DOHH2 (cell line): Measurements from ENCODE around the gene MST1R.

Experiments
- H3F3A ChIP-seq: fragments of 200-600 bp; sonication (generic), shearing (Covaris generic); 2 replicates; pipeline ENCODE4 v1.6.0; 2016; ENCODE audit warnings: antibody characterized with exemption, mild to moderate bottlenecking; ENCODE audit not compliant: control insufficient read depth, insufficient read depth
- H3K27ac ChIP-seq: fragments of 200-600 bp; sonication (generic); 2 replicates; pipeline ENCODE4 v1.5.1; 2014; ENCODE audit warnings: low read depth, mild to moderate bottlenecking, low read length, moderate library complexity
- H3K27me3 ChIP-seq: fragments of 200-600 bp; sonication (generic); 2 replicates; pipeline ENCODE4 v1.6.1; 2014; ENCODE audit warnings: mild to moderate bottlenecking, low read length, mixed read lengths; ENCODE audit not compliant: control insufficient read depth
- H3K36me3 ChIP-seq: fragments of 200-600 bp; sonication (generic); 2 replicates; pipeline ENCODE4 v1.6.1; 2014; ENCODE audit warnings: mild to moderate bottlenecking, low read length, moderate library complexity, mixed read lengths; ENCODE audit not compliant: control insufficient read depth
- H3K4me1 ChIP-seq: fragments of 200-600 bp; sonication (generic); 2 replicates; pipeline ENCODE4 v1.6.1; 2014; ENCODE audit warnings: mild to moderate bottlenecking, low read length, mixed read lengths; ENCODE audit not compliant: control insufficient read depth
- H3K4me2 ChIP-seq: fragments of 200-600 bp; sonication (generic); 2 replicates; pipeline ENCODE4 v1.6.0; 2014; ENCODE audit warnings: mild to moderate bottlenecking, low read length, moderate library complexity
- H3K4me3 ChIP-seq: fragments of 200-600 bp; sonication (generic); 2 replicates; pipeline ENCODE4 v1.5.1; 2014; ENCODE audit warnings: mild to moderate bottlenecking, low read length, mixed read lengths
- H3K79me2 ChIP-seq: fragments of 200-600 bp; sonication (generic); 2 replicates; pipeline ENCODE4 v1.6.1; 2014; ENCODE audit warnings: mild to moderate bottlenecking, low read length, mixed read lengths; ENCODE audit not compliant: control insufficient read depth
- H3K9me2 ChIP-seq: fragments of 200-600 bp; sonication (generic); replicated peaks from 2 replicates; pipeline ENCODE4 v1.6.1; 2014; ENCODE audit warnings: mild to moderate bottlenecking, low read length, mixed read lengths; ENCODE audit not compliant: control insufficient read depth
- H3K9me3 ChIP-seq: fragments of 200-600 bp; sonication (generic); 2 replicates; pipeline ENCODE4 v1.6.1; 2014; ENCODE audit warnings: antibody characterized with exemption, low read length, mixed read lengths; ENCODE audit not compliant: control insufficient read depth, insufficient read depth
- H4K20me1 ChIP-seq: fragments of 200-600 bp; sonication (generic); 2 replicates; pipeline ENCODE4 v1.6.0; 2014; ENCODE audit warnings: low read depth, mild to moderate bottlenecking, antibody characterized with exemption, low read length, moderate library complexity; ENCODE audit not compliant: control insufficient read depth, insufficient read depth
- CTCF ChIP-seq: fragments of 200-600 bp; sonication (generic); IDR thresholded peaks from one replicate; pipeline ENCODE4 v1.5.1; 2014; ENCODE audit warnings: antibody characterized with exemption, mild to moderate bottlenecking, low read depth, low read length; ENCODE audit not compliant: poor library complexity, severe bottlenecking
- EZH2phosphoT487 ChIP-seq: fragments of 200-600 bp; sonication (generic); IDR thresholded peaks from 2 replicates; pipeline ENCODE4 v1.6.1; 2017; ENCODE audit warnings: borderline replicate concordance, mild to moderate bottlenecking, antibody characterized with exemption, low read length, moderate library complexity, mixed read lengths

Gene MST1R

GRCh38 chr3:49930922-49931321 lies 27.2 kb upstream of the MST1R start:
- TF ChIP-seq EZH2phosphoT487 (no peak), CTCF (peak; percentile 20)
- peak overlapping the region; percentile 1; the same call in 1 of the 2 replicates for H3K4me3 ChIP-seq
- peaks cover 32% of the 10 kb centered on the region for H3K79me2 ChIP-seq
- peak overlapping the region; percentile 67 for H3K27ac ChIP-seq
- H3K27me3 ChIP-seq = no peaks in the 10 kb centered on the region
- H3K9me2 ChIP-seq = no peaks in the 10 kb centered on the region
- no peaks in the 10 kb centered on the region for H4K20me1 ChIP-seq
- H3K9me3 ChIP-seq = no peaks in the 10 kb centered on the region
- H3K36me3 ChIP-seq = peaks cover 5% of the 10 kb centered on the region; the same call in 1 of the 2 replicates
- H3K4me1 ChIP-seq = peaks cover 37% of the 10 kb centered on the region
- H3K4me2 ChIP-seq = peak overlapping the region; percentile 99
- no peaks in the 10 kb centered on the region; the same call in 1 of the 2 replicates for H3F3A ChIP-seq

- H3F3A ChIP-seq = no peaks in the 10 kb centered on the region; the same call in 1 of the 2 replicates
- peaks cover 11% of the 10 kb centered on the region; the same call in 1 of the 2 replicates for H3K36me3 ChIP-seq
- no peaks in the 10 kb centered on the region for H3K9me2 ChIP-seq
- peak overlapping the region; percentile 99 for H3K4me2 ChIP-seq
- TF ChIP-seq EZH2phosphoT487 (no peak), CTCF (no peak)
- no peaks in the 10 kb centered on the region for H4K20me1 ChIP-seq
- H3K4me3 ChIP-seq = peak overlapping the region; percentile 85
- peaks cover 39% of the 10 kb centered on the region for H3K4me1 ChIP-seq
- peak overlapping the region; percentile 67 for H3K27ac ChIP-seq
- H3K79me2 ChIP-seq = peaks cover 38% of the 10 kb centered on the region
- no peaks in the 10 kb centered on the region for H3K27me3 ChIP-seq
- no peaks in the 10 kb centered on the region for H3K9me3 ChIP-seq
Observed at GRCh38 chr3:49930168-49930690, 26.6 kb upstream of the MST1R start.

GRCh38 chr3:49929291-49930167 lies 25.9 kb upstream of the MST1R start, which contains the start of gene MON1A:
MON1A (minus strand) TSS chr3:49929811; CDS start chr3:49913346, 16,465 bp downstream.
- H4K20me1 ChIP-seq = no peaks in the 10 kb centered on the region
- peaks cover 39% of the 10 kb centered on the region for H3K4me1 ChIP-seq
- no peak for TF ChIP-seq EZH2phosphoT487
- peak; percentile 56 for TF ChIP-seq CTCF
- H3K79me2 ChIP-seq = peaks cover 40% of the 10 kb centered on the region
- no peaks in the 10 kb centered on the region for H3K27me3 ChIP-seq
- peak within 1 kb of the TSS; percentile 67 for H3K27ac ChIP-seq
- H3K9me2 ChIP-seq = no peaks in the 10 kb centered on the region
- H3K36me3 ChIP-seq = peaks cover 14% of the 10 kb centered on the region; the same call in 1 of the 2 replicates
- peak within 1 kb of the TSS; percentile 85 for H3K4me3 ChIP-seq
- no peaks in the 10 kb centered on the region for H3K9me3 ChIP-seq
- peak within 1 kb of the TSS; percentile 99 for H3K4me2 ChIP-seq
- no peaks in the 10 kb centered on the region; the same call in 1 of the 2 replicates for H3F3A ChIP-seq
